DMS 273 treated with DMSO at 0.1 percent for 48 hours (cell line): ENCODE data around the gene SMC6.

Source experiments
- DNase-seq: peaks from one replicate; lab custom pipeline; 2025; lab: John Stamatoyannopoulos, UW

Gene SMC6

GRCh38 chr2:17710547-17711248, 42.9 kb downstream of the SMC6 start:
- DNase-seq = no peak

GRCh38 chr2:17709897-17710296, 43.7 kb downstream of the SMC6 start:
- DNase-seq = no peak

GRCh38 chr2:17708501-17708900, 45.1 kb downstream of the SMC6 start:
- no peak for DNase-seq

- DNase-seq = no peak
Measured at GRCh38 chr2:17706845-17707244, 46.8 kb downstream of the SMC6 start.

GRCh38 chr2:17690776-17691175, 62.8 kb downstream of the SMC6 start:
- no peak for DNase-seq

GRCh38 chr2:17689010-17689409, 64.6 kb downstream of the SMC6 start:
- DNase-seq = no peak

- no peak for DNase-seq
Measured at GRCh38 chr2:17688600-17688999, 65.0 kb downstream of the SMC6 start.

GRCh38 chr2:17683981-17684380, 69.6 kb downstream of the SMC6 start:
- no peak for DNase-seq

GRCh38 chr2:17682098-17682857, 71.3 kb downstream of the SMC6 start:
- no peak for DNase-seq

GRCh38 chr2:17680119-17680518, 73.5 kb downstream of the SMC6 start:
- DNase-seq = no peak

GRCh38 chr2:17674817-17675216, 78.8 kb downstream of the SMC6 start:
- DNase-seq = no peak

GRCh38 chr2:17672583-17673317, 80.9 kb downstream of the SMC6 start:
- DNase-seq = no peak

- DNase-seq = no peak
Measured at GRCh38 chr2:17667898-17668297, 85.7 kb downstream of the SMC6 start.

GRCh38 chr2:17664534-17664933, 89.1 kb downstream of the SMC6 start:
- DNase-seq = no peak

- DNase-seq = no peak
Measured at GRCh38 chr2:17662723-17663122, 90.9 kb downstream of the SMC6 start.

- DNase-seq = no peak
Measured at GRCh38 chr2:17661460-17661859, 92.2 kb downstream of the SMC6 start.

GRCh38 chr2:17660219-17660618, 93.4 kb downstream of the SMC6 start:
- DNase-seq = no peak

GRCh38 chr2:17658251-17658843, 95.3 kb downstream of the SMC6 start:
- no peak for DNase-seq

GRCh38 chr2:17657759-17658158, 95.9 kb downstream of the SMC6 start:
- no peak for DNase-seq

- DNase-seq = no peak
Measured at GRCh38 chr2:17652681-17653394, 100.8 kb downstream of the SMC6 start.

GRCh38 chr2:17649026-17649425, 104.6 kb downstream of the SMC6 start:
- DNase-seq = no peak

- no peak for DNase-seq
Measured at GRCh38 chr2:17648581-17648980, 105.0 kb downstream of the SMC6 start.
